Heart left ventricle (tissue), 13 donors: ENCODE measurements around the gene CUX1.

Source experiments
- POLR2A ChIP-seq, 2 donors: fragments of 450-650 bp; IDR thresholded peaks; one replicate each; pipeline ENCODE4 v1.6.1; 2017; ENCODE audit warnings: antibody characterized with exemption in 2 of 2, mild to moderate bottlenecking in 2 of 2, moderate library complexity in 2 of 2
- TF ChIP-seq, protein P1 (sequence below), 12 donors: fragments of 200-600 bp; sonication (generic) in 4 of 12; IDR thresholded peaks; one replicate each; pipeline versions ENCODE4 v1.5.0 to v1.8.0; 2018 to 2022; ENCODE audit warnings: antibody characterized with exemption in 12 of 12, mild to moderate bottlenecking in 5 of 12
- donor health status: ischemic (EF 13 %, LVEDD 7.1; RV severe dilation, severe dysfunction).
- donor health status: DM: no; HTN: yes; CAD: no.
- donor health status: DM: no; HTN: no; CAD: no.
- donor health status: ischemic (EF 25% LVEDD 6.9; RV normal size, moderate dysfunction).
- donor health status: ischemic (EF 25% LVEDD 5.7; RV mildly dilated, moderate dysfunction).
- donor health status: ischemic (EF 35%, LVEDD 5.7; RV mildly dilated, moderate dysfunction).
- donor health status: nonischemic (EF 11% LVEDD 7.7; RV severe dilation, severe dysfunction).
- donor health status: DM: yes; HTN: yes; CAD: no.
- donor health status: PGD.
- donor health status: ischemic (EF 29% LVEDD 5.4; RV normal size, mild dysfunction).
- donor health status: nonischemic (EF 23%, LVEDD 6.1; RV moderate dilation, normal function).

DNA sequence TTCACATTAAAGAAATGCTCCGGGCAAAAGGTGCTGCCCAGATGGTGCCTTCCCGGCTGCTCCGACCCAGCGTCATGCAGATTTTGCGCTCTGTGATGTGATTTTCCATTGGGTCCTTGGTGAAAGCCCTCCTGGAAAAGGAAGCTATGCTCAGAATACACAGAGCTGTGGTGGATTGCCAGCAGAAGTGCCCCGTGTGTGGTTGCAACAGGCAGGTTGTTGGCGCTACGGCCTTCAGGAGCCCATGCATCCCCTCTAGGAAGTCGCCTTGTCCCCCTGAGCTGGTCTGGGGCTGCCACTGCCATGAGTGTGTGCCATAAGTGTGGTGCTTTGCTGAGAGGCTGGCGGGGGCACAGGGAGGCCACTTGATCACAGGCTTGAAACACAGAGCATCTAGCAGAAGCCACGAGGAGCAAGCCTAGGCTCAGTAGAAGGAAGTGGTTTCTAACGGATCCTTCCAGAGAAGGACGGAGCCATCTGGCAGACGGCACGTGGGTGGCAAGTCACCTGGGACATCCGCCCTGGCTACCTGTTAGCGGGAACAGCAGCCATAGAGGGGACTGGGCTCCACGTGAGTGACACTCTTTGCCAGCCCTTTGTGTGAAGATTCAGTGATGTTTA is 210.9 kb downstream of the CUX1 start:
- TF ChIP-seq, protein P1, sequence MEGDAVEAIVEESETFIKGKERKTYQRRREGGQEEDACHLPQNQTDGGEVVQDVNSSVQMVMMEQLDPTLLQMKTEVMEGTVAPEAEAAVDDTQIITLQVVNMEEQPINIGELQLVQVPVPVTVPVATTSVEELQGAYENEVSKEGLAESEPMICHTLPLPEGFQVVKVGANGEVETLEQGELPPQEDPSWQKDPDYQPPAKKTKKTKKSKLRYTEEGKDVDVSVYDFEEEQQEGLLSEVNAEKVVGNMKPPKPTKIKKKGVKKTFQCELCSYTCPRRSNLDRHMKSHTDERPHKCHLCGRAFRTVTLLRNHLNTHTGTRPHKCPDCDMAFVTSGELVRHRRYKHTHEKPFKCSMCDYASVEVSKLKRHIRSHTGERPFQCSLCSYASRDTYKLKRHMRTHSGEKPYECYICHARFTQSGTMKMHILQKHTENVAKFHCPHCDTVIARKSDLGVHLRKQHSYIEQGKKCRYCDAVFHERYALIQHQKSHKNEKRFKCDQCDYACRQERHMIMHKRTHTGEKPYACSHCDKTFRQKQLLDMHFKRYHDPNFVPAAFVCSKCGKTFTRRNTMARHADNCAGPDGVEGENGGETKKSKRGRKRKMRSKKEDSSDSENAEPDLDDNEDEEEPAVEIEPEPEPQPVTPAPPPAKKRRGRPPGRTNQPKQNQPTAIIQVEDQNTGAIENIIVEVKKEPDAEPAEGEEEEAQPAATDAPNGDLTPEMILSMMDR (IDR thresholded peaks at IDR 0.05) = no peak
- no peak for TF ChIP-seq POLR2A (IDR thresholded peaks at IDR 0.05)
